ENCODE measurements around the gene GABBR1. TPM values are rescaled to one million over a fixed set of nuclear protein-coding genes. Genes with fewer than 3 reads are reported as not detected.

Gene GABBR1
- 18.3 and 25.4 TPM in 2 replicates for total RNA-seq

DNA sequence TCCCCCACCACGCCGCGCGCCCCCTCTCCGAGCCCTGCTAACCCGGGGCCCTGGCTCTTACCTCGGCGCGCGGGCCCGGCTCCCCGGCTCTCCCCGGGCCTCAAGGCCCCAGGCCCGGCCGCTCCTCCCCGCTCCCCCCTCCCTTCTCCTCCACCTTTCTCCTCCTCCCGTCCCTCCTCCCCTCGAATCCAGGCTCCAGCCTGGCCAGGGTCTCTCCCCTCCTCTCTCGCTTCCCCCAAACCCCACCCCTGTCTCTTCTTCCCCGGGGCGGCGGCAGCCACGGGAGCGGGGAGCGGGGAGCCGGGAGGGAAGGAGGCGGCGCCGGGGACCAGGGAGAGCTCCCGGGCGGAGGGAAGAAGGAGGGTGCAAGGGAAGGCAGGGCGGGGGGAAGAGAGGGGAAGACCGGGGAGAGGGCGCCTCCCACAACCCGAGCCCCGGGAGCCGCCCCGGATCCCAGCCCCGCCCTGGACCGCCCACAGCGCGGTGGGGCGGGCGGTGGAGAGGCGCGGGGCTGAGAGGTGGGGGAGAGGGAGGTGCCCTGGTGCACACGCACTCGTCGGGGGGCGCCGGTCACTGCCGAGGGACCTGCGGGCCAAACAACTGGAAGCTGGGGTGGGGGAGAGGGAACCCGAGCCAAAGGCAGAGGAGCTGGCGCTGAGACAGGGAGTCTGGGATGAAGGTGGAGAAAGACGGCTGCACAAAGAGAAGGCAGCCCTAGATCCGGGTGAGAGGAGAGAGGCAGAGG, at the start of gene GABBR1:
Gene GABBR1 (minus strand): TSS at position 395 of the 745 bp plus-strand sequence. CDS start 798 bp downstream, outside the sequence.

DNA sequence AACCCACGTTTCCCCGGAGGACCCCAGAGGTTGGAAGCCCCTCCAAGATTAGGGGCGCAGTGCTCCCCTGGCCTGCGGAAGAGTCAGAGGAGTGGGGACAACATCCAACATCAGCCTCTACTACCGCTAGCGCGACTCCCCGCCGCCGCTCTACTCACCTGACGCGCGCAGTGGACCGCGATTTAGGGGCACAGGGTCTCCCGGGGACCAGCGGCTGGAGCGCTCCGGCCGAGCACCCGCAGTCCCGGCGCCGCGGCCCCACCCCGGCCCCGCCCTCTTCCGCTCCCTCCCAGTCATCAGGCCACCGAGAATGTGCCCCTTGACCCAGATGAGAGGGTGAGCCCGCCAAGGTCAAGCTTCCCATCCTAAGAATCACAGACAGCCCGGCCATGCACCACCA, 47.9 kb upstream of the GABBR1 start, which contains the start of gene ZFP57:
Gene ZFP57 (minus strand): TSS at position 249 of the 400 bp plus-strand sequence. CDS start 4,149 bp downstream, outside the sequence.

DNA sequence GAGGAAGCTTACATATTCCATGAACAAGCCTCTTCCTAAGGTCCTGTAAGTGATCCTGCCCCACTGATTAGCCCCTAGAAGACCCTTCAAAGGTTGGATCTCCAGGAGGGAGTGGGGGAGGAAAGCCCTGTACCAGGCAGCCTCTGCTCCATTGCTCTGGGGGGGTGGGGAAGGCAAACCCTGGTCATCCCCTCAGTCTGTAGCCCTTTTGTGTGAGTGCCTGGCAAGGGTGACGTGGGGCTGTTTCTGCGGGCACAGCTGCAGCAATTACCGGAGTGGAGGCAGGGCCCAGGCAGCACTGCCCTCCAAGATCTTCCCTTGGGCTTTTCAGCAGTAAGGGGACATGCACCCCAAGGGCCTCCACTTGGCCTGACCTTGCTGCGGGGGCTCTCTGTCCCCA, 23.8 kb upstream of the GABBR1 start, which contains the start of gene MOG:
Gene MOG (plus strand): TSS at position 295 of the 400 bp plus-strand sequence. CDS start 118 bp downstream, outside the sequence.

DNA sequence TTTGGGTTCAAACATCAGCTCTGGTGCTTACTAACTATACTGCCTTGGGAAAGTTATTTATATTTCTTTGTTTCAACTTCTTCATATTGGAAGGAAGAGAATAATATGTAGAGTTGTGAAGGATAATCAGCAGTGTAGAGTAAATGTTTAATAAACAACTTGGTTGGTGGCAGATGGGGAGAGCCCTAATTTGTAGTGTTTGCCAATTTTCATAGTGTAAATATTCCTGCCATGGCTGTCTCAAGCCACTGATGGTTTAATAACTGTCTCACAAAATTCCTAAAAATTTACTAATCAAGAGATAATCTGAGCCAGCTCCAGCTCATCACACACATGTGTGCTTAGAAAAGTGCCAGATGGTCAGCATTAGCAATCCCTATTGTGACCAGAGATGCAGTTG, 48.2 kb downstream of the GABBR1 start, which contains the start of gene OR2H2:
Gene OR2H2 (plus strand): TSS at position 301 of the 400 bp plus-strand sequence. CDS start 2,824 bp downstream, outside the sequence.

DNA sequence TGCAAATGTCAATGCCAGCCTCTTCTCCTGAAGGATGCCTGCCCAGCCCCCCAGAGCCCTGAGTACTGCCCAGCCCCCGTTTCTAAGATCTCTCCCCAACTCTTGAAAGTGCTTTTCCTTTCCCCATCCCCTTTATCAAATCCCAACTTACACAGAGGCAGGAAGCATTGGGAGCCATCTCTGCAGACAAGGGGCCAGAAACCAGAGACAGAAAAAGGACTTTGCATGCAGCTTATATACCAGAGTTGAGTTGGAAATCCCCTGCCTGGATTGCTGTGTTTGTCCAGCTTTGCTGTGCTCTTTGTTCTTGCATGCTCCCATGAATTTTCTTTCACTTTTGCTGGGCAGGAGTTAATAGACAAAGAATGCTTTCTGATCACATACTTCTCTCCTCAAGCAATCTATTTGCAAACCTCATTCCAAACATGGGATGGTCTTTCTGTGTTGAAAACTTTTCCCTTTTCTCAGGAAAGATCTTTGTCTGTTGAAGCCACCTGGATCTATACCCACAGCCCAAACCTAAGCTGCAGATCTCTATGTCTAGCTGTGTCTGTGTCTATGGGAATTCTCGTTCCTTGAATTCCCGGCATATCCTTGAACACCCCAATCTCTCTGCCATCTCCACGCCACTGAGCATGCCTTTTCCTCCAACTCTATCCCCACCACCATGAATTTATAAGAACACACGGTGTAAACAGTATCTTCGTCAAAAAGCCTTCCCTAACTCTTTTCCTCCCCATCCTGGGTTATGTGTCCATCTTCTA, 73.3 kb downstream of the GABBR1 start, which contains the start of gene UBD:
Gene UBD (minus strand): TSS at position 209 of the 764 bp plus-strand sequence. CDS start 31 bp downstream, at position 178.

Other genes with a start within 250 kb of the GABBR1 start
- gene OR12D2, start 237.6 kb downstream of the GABBR1 start, total RNA-seq, result not detected in 2 replicates
- not detected in 2 replicates for gene OR12D1, start 218.3 kb downstream of the GABBR1 start, total RNA-seq
- not detected in 2 replicates for gene OR10C1, start 193.9 kb downstream of the GABBR1 start, total RNA-seq
- gene OR11A1, start 176.1 kb downstream of the GABBR1 start, total RNA-seq, result not detected in 2 replicates
- gene OR2H1, start 176.0 kb downstream of the GABBR1 start, total RNA-seq, result not detected in 2 replicates
- not detected in 2 replicates for gene MAS1L, start 145.2 kb downstream of the GABBR1 start, total RNA-seq
- not detected in 2 replicates for gene UBD, start 73.5 kb downstream of the GABBR1 start, total RNA-seq
- not detected in 2 replicates for gene OR2H2, start 48.1 kb downstream of the GABBR1 start, total RNA-seq
- not detected in 2 replicates for gene MOG, start 23.9 kb upstream of the GABBR1 start, total RNA-seq
- 0.07 TPM in 1 of 2 replicates, not detected in the other for gene ZFP57, start 48.0 kb upstream of the GABBR1 start, total RNA-seq
- gene HLA-F, start 90.3 kb upstream of the GABBR1 start, total RNA-seq, result 2.9 and 6.7 TPM in 2 replicates
- gene HLA-G, start 194.6 kb upstream of the GABBR1 start, total RNA-seq, result 0.26 and 0.36 TPM in 2 replicates

Measured in smooth muscle cell of the pulmonary artery (primary cell).